ENCODE data around the gene TTC3.

- TF ChIP-seq CTCF (conservative IDR thresholded peaks at IDR 0.05) (no peak), EZH2 (IDR thresholded peaks at IDR 0.05; ENCODE audit: low read depth) (no peak)
These were observed 27.3 kb downstream of the TTC3 start for GRCh38 chr21:37100316-37100715.

All from PC-9 (cell line).